Smooth muscle cell of trachea (primary cell): ENCODE measurements around the gene BCAP29. TPM values are rescaled to one million over a fixed set of nuclear protein-coding genes. Genes with fewer than 3 reads are reported as not detected.

Experiments
- total RNA-seq: library from RNA; depleted of rRNA; stranded (reverse); fragments of >200 nt; gene quantifications from 2 replicates; pipeline ENCODE4 v1.2.1, GENCODE V29; 2014

The BCAP29 gene
- 34.6 and 67.5 TPM in 2 replicates for total RNA-seq

GRCh38 chr7:107579885-107580715, at the start of gene BCAP29:
BCAP29 (plus strand) TSS chr7:107580246; CDS start chr7:107580773, 527 bp downstream.

GRCh38 chr7:107563775-107564552, 16.1 kb upstream of the BCAP29 start, which contains the start of the genes COG5 and DUS4L:
COG5 (minus strand) TSS chr7:107563920; CDS start chr7:107563896, 24 bp downstream.
DUS4L (plus strand) TSS chr7:107563971; CDS start chr7:107567071, 3,100 bp downstream.

GRCh38 chr7:107660381-107661080, 80.5 kb downstream of the BCAP29 start, which contains the start of gene SLC26A4:
SLC26A4 (plus strand) TSS chr7:107660828; CDS start chr7:107661642, 814 bp downstream.

Other genes starting within 250 kb of the BCAP29 start
- not detected in 2 replicates for gene GPR22, start 110.2 kb upstream of the BCAP29 start, total RNA-seq
- 34.2 and 43.8 TPM in 2 replicates for gene COG5, start 16.3 kb upstream of the BCAP29 start, total RNA-seq
- 5.5 and 11.1 TPM in 2 replicates for gene DUS4L, start 16.3 kb upstream of the BCAP29 start, total RNA-seq
- 0.33 and 1.7 TPM in 2 replicates for gene SLC26A4, start 80.6 kb downstream of the BCAP29 start, total RNA-seq
- 19.2 and 22.4 TPM in 2 replicates for gene CBLL1, start 163.9 kb downstream of the BCAP29 start, total RNA-seq
- gene SLC26A3, start 223.0 kb downstream of the BCAP29 start, total RNA-seq, result not detected in 2 replicates